Kidney tubule cell (primary cell): ENCODE data around the gene PSMD14.
A peak's percentile ranks its signal among the peaks of the same experiment; 100 is the strongest.
"Not testable (repeated sequence)": the region's sequence is repeated elsewhere in the genome, so short reads cannot be mapped to it uniquely, and the experiment has no call there.

Experiments used
- DNase-seq: peaks from one replicate; pipeline ENCODE4 v3.0.0-alpha.2; 2018; ENCODE audit warnings: low spot score

Gene PSMD14

DNA sequence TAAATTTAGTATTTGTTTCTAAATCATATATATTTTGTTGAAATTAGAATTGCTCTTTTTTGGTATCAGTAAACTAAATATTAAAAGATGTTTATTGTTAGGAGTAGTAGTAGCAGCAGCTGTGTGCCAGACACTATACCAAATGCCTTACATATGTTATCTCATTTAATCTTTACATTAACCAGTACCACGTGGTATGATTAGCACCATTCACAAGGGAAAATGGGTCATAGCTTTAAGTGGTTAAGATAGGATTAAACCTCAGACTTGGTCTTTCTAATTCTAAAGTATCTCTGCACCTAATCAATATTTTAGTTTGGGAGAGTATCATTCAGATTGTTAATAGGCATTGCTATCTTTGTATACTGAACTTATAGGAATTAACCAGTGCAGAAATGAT lies 29.0 kb downstream of the PSMD14 start:
- no peak for DNase-seq

DNA sequence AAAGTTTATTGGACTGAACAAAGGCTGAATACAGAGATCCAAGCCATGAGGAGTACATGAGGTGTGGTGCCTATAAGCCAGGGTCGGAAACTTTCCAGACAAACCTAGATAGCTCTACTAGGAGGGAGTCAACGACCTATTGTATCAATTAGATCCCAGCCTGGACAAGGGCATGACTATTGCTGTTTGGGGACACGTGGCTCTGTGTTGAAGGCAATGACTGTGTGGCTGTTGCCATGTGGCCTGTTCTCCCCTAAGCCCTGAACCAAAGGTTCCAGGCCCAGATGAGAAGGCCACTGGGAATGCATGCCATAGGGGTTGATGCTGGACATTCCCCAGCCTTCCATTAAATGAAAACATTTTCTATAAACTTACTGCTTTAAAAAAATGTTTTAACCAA lies 31.3 kb downstream of the PSMD14 start:
- DNase-seq, result not testable (repeated sequence)

DNA sequence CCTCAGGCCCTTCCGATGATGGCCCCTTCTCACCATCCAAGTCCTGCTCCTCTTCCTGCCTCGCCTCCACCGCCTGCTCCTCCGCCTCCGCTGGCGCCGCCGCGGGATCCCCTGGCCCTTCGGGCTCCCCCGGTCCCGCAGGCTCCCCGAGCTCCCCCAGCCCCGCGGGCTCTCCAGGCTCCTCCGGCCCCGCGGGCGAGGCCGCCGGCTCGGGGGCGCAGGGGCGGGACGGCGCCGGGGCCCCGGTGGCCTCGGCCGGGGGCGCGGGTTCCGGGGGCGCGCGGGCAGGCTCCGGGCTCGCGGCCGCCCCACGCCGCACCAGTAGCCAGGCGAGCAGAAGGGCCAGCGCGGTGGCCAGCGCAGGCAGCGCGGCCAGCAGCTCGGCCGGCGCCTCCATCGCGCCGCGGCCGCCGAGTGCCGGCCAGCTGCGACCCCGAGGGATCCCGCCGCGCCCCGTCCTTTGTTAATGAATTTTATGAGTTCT lies 32.7 kb downstream of the PSMD14 start:
- not testable (repeated sequence) for DNase-seq

DNA sequence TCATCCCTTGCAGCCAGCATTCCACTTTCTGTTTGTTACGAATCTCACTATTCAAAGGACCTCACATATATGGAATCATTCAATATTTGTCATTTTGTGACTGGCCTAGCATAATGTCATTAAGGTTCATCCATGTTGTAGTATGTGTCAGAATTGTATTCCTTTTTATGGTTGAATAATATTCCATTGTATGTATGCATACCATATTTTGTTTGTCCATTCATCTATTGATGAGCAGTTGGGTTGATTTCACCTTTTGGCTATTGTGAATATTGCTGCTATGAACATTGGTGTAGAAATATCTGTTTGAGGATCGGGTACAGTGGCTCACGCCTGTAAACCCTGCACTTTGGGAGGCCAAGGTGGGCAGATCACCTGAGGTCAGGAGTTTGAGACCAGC lies 35.0 kb downstream of the PSMD14 start:
- DNase-seq, result no peak

DNA sequence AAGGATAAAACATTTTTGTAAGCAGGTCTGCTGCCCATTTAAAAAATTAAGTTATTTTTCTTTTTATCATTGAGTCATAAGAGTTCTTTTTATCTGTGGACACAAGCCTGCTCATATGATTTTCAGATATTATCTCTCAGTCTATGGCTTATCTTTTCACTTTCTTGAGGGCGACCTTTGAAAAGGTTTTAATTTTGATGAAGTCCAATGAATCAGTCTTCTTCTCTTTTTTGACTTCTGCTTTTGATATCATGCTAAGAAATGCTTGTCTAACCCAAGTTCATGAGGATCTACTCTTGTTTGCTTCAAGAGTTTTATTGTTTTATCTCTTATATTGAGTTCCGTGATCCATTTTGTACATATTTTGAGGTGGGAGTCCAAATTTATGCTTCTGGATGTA lies 36.5 kb downstream of the PSMD14 start:
- DNase-seq, result no peak

DNA sequence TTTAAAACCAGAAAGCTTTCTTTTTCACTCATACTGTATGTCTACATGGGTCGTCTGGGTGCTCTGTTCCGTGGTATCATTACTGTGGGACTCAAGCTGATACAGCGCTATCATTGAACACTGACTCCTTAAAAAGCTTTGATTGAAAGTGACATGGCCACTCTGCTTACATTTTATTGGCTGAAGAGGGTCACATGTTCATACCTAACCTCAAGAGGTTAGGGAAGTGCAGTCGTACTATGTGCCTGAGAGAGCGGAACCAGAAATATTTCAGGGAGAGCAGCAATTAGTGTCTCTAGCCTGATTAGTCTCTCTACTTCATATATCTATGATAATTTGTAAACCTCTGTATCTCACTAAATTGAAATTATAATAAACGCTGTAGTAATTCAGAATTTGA lies 43.5 kb downstream of the PSMD14 start:
- no peak for DNase-seq

DNA sequence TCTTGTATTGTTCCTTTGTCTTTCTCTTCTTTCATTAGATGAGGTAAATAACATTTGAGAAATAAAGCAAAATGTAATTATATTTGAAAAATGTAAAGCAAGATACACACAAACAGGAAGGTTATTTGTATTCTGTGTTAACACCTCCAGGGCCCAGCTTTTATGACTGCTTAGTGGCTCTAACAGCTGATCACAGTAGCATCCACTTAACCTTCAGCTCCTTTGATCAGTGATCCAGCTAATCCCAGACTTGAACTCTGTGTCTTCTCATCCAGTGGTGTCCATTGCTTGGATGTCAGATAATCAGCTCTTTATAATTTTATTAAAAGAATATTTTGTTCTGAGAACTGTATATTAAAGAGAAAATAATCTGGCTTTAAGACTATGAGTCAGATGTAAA lies 44.5 kb downstream of the PSMD14 start:
- peak; percentile 7 for DNase-seq

DNA sequence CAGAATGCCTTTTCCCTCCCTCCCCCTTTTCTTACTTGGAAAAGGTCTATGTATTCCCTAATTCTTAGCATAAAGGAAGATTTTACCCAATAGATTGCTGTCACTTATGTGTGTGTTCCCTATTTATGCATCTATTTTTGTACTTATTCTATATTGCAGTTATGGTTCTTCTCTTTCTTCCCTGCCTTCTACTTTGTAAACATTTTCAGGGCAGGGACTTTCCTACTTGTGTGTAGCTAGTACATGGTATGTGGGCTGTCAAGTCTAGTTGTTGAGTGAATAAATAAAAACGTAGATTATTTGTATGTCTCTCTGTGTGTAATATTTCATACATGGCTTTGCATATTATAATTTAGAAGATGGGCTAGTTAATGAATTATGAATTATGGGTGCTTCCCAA lies 45.3 kb downstream of the PSMD14 start:
- no peak for DNase-seq

DNA sequence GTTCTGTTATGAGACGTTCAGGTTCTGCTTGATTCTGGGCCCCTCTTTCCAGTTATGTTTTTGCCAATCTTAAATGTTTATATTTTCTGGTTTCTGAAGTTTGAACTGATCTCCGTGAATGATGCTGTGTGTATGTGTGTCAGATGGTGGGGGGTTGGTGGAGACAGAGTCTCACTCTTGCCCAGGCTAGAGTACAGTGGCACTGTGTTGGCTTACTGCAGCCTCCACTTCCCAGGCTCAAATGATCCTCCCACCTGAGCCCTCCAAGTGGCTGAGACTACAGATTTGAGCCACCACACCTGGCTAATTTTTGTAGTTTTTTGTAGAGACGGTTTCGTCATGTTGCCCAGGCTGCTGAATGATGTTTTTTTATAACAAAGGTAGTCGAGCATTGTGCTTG lies 45.9 kb downstream of the PSMD14 start:
- DNase-seq, result no peak

DNA sequence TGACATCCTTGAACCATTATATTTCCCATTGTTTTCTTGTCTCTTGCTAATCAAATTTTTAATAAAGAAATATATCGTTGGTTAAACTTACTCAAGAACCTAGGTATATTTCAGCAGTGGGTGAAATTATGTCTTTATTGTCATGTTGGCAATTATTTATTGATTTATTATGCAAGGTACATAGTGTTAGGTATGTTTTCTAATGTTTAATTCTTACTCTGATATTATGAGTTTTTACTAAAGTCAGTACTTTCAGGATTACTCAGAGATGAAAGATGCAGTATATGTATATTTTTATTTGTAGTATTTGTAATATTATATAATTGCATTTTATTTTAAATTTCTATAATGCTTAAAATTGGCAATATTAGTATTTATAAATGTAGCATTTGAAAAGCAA lies 46.9 kb downstream of the PSMD14 start:
- no peak for DNase-seq

DNA sequence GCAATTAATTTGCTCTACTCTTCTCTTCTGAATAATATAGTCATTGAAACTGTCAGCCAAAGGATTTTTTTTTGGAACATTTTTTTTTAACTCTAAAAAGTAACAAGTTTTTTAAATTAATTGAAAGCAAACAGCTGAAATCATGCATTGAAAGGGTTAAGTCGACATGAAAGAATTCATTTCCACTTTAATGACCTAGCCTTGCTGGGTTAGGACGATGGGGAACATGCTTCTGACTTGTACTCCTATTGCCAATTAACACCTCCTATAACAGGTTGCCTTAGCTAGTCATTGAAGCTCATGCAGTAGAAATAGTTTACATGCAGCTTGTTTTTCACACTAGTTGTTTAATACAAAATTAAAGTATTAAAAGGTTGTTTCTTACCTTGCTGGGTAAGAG lies 47.8 kb downstream of the PSMD14 start:
- no peak for DNase-seq

DNA sequence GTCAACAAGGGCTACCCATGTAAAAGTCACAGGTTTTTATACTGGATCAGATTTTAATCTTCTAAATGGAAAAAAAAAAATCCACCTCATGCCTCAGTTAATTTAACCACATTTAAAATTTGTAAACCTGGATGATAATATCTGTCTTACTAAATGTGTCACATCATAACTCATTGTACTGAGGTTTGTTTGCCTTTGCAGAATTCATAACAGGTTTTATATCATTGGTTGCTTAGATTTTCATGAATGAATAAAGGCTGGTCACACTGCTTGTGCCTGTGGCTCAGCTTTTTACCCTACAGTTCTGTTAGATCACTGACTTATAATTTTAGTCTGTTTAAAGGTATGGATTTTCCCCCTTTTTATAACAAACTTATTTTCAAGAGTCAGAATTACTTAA lies 48.9 kb downstream of the PSMD14 start:
- DNase-seq, result no peak

DNA sequence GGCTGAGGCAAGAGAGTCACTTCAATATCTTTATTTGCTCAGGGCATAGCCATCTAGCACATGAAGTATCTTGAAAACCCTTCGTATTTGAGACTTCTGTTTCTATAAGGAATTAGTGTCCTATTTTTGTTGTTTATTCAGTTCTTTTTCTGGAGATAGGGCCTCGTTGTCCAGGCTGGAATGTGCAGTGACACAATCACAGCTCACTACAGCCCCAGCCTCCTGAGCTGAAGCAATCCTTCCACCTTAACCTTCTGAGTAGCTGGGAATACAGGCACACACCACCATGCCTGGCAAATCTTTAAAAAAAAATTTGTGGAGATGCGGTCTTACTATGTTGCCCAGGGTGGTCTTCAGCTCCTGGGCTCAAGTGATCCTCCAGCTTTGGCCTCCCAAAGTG lies 50.6 kb downstream of the PSMD14 start:
- no peak for DNase-seq

DNA sequence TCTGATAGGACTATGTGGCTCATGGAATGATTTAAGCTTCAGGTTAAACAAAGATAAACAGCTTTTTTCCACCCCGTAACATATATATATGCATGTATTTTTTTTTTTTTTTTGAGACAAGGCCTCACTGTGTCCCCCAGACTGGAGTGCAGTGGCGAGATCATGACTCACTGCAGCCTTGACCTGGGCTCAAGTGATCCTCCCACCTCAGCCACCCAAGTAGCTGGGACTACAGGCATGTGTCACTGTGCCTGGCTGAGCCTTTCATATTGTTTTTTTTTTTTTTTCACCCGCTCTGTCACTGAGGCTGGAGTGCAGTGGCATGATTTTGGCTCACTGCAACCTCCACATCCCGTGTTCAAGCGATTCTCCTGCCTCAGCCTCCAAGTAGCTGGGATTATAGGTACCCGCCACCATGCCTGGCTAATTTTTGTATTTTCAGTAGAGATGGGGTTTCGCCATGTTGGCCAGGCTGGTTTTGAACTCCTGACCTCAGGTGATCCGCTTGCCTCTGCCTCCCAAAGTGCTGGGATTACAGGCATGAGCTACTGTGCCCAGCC lies 52.0 kb downstream of the PSMD14 start:
- DNase-seq, result peak; percentile 30

DNA sequence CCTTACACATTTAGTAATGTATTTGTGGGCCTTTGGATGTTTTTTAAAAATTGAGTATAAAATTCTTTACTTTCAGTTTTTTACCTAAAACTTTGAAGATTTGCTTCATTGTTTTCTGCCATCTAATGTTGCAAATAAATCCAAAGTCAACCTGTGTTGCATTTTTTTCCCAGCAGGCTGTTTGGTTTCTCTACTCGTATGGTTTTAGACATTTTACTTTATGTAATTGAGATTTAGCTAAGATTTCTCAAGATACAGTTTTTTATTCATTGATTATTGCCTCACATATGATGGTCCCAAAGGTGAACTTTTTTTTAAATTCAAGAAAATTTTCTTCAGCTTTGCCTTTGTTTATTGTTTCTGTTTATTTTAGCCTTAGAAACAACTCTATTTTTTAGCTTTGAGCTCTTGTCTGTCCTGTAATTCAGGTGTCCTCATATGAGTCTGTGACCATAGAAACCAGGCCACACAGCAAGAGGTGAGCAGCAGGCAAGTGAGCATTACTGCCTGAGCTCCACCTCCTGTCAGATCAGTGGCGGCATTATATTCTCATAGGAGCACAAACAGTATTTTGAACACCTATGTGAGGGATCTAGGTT lies 54.4 kb downstream of the PSMD14 start:
- no peak for DNase-seq

DNA sequence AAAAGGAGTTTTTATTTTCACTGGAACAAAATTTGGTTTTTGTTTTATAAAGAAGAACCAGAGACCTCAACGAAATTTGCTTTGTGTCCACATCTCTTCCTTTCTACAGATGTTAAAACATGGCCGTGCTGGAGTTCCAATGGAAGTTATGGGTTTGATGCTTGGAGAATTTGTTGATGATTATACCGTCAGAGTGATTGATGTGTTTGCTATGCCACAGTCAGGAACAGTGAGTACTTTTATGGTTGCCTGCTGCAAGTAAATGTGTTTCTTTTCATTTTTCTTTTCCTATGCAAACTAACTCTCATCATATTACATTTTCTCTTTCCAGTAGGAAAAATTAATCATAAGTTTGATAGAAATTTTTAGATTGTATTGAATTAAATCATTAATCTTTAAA lies 59.5 kb downstream of the PSMD14 start:
- no peak for DNase-seq

DNA sequence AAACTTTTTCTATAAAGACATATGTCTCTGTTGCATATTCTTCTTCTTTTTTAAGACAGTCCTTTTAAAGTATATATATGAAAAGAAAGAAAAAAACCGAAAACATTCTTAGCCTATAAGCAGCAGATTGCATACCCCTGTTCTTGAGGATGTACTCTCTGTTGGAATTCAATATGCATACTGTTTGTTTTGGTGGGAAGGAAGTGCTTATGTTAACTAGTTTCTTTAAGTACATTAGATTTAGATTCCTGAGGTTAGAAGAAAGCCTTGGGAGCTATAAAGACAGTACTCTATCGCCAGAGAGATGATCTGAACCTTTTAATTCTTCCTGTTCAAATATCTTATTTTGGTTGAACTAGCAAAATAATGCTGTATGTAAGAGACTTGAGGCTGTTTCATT lies 61.1 kb downstream of the PSMD14 start:
- no peak for DNase-seq

DNA sequence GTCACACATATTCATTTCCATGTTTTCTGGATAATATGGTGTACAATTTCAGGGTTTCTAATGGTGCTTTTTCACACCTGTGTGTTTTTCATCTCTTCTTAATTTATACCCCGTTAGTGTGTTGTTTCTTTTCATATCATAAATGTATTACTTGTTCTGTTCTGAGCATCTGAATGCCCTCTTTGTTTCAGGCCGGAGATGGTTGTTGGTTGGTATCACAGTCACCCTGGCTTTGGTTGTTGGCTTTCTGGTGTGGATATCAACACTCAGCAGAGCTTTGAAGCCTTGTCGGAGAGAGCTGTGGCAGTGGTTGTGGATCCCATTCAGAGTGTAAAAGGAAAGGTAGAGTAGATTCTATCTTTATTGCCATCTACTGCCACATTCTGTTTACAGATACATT lies 62.8 kb downstream of the PSMD14 start:
- no peak for DNase-seq

DNA sequence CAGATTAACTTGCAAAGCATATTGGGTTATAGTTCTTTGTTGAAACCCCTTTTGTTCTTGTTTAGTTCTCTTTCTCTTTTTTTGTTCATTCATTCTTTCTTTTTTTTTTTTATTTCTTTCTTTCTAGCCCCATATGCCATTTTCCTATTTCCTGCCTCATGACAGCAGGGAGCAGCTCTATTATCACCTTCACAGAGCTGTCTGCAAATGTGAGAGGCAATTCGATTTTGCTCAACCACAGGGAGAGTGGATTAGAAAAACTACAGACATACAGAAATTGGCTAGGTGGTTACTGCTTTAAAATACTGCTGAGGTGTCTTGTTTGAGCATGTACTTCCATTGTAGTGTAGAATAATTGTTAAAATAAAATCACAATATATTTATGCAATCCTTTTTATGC lies 63.6 kb downstream of the PSMD14 start:
- DNase-seq, result no peak

DNA sequence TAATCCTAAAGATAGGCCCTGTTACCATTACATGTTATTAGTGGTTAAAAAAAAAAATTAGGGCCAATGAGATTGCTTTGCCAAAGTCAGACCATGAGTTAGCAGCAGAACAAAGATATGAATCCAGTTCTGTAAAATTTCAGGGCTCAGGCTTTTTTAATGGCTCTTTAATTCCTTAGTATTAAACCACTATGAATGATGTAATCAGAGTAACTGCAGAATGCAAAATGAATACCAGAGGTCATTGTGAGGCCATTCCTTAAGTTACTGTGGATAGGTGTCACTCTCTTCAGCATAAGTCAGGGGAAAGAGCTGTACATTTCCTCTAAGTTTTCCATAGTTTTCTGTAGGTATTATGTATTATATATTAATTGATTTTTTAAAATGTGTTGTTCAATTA lies 65.7 kb downstream of the PSMD14 start:
- peak; percentile 37 for DNase-seq

DNA sequence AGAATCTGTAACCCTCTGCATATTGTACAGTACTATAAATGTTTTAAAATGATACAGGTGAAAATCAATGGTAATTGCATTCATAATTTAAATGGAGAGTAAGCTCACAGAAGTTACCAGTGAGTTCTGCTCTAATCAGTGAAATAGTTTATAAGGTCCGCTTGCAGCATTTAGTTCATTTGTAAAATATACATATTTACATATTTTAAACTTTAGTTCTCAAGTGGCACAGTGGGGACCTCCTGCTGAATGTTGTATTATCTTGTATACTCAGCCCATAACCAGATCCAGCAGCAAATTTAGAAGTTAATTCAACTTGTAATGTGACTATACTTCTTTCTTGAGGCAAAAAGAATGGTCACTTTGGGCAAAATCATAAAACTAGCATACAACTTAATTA lies 66.2 kb downstream of the PSMD14 start:
- DNase-seq, result no peak

DNA sequence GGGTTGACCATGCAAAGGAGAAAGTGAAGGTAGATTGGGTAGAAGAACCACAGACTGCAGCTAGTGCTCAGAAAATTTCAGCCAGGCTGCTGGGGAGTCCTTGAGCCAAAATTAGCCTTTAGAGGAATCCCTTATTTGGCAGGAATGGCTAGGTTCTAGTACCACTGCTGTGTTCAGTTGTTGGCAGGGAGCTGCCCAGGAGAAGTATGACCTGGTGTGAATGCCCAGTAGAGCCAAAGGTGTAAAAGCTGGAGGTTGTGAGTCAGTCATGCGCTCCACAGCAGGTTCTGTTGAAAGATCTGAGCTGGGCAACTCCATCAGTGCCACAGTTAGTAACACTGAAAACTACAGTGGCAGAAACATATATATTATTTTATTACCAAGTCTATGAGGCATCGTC lies 71.5 kb downstream of the PSMD14 start:
- no peak for DNase-seq

DNA sequence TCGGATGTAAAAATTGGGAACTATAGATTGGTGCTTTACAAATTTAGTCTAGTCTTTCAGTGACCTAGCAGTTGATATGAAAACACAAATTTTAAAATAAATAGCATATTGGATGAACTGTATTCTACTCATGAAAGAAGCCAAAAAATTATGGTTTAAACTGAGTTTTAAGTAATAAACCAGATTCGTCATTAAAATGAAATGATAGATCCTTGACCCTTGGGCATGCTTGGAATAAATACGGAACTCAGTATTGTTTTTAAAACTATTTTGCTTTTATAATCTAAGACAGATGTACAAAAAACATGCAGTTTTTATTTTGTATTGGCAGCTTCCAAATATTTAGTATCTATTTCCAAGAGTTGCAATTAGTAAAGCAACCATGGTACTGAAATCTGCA lies 73.3 kb downstream of the PSMD14 start:
- no peak for DNase-seq

DNA sequence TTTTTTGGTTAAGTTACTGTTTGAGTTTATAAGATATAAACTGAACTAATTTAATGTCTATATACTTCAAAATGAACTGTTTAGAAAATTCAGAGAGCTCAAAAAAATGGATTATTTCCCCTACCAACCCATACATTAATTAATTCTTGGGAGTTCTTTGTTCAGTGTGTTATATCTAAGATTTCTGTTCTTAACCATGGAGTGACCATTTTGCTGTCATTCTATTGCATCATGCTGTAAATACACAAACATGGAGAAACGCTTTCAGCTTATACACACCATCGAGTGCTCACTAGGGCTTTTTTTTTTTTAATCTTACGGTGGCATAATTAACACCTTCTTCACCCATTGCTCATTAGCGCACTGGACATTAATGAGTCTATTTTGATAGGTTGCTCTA lies 74.5 kb downstream of the PSMD14 start:
- DNase-seq, result no peak

DNA sequence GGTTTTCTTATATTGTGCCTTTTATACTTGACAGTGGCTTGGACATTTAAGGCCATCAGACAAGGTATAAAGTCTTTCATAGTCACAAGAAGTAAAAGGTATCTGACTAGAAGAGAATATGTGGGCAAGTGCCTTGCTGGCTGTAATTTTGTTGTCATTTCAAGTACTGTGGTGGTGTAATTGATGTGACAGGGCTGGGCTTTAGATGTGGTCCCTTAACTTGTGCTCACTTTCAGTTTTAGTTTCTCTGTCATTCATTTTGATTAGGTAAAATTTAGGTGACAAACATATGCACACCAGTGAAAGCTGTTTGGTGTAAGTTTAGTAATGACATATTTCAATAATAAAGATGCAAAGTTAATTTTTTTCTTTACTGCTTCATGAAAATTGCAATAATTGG lies 76.6 kb downstream of the PSMD14 start:
- DNase-seq, result no peak
